Activated CD8-positive, alpha-beta T cell treated with anti-CD3 and anti-CD28 coated beads for 36 hours (primary cell): ENCODE data around the gene RAE1. TPM values are rescaled to one million over a fixed set of nuclear protein-coding genes. Genes with fewer than 3 reads are reported as not detected.
A peak's percentile ranks its signal among the peaks of the same experiment; 100 is the strongest.

Source experiments
- ATAC-seq: fragments of 200-7000 bp; cut with Tn5 transposase; one replicate; pipeline ENCODE4 v1.10.0; 2021; ENCODE audit warnings: mild to moderate bottlenecking, moderate library complexity
- CTCF ChIA-PET: fragments of 350-600 bp; sonication (Branson Sonifier 250); formaldehyde crosslinking; loops from one replicate; lab custom pipeline; 2021; ENCODE audit warnings: antibody characterized with exemption; lab: Charles Lee
- POLR2A ChIA-PET: fragments of 350-600 bp; sonication (Branson Sonifier 250); formaldehyde crosslinking; loops from one replicate; lab custom pipeline; 2021; ENCODE audit warnings: antibody characterized with exemption; lab: Charles Lee
- DNase-seq: peaks from one replicate; pipeline ENCODE4 v3.0.0-alpha.2; 2020
- H3K27ac Mint-ChIP-seq: one replicate; pipeline ENCODE4 v1.8.0; 2021; ENCODE audit warnings: mild to moderate bottlenecking, mixed read lengths
- H3K27me3 Mint-ChIP-seq: one replicate; pipeline ENCODE4 v1.8.0; 2021; ENCODE audit warnings: mixed read lengths
- H3K36me3 Mint-ChIP-seq: one replicate; pipeline ENCODE4 v1.8.0; 2021; ENCODE audit warnings: low read depth, mixed read lengths
- H3K4me1 Mint-ChIP-seq: one replicate; pipeline ENCODE4 v1.8.0; 2021; ENCODE audit warnings: low read depth, mixed read lengths
- H3K4me3 Mint-ChIP-seq: one replicate; pipeline ENCODE4 v1.8.0; 2021; ENCODE audit warnings: mild to moderate bottlenecking, moderate library complexity, mixed read lengths
- H3K9me3 Mint-ChIP-seq: one replicate; pipeline ENCODE4 v1.8.0; 2021; ENCODE audit warnings: mixed read lengths
- CTCF ChIP-seq: fragments of 200-600 bp; IDR thresholded peaks from one replicate; pipeline ENCODE4 v1.8.0; 2022; ENCODE audit warnings: antibody characterized with exemption, mild to moderate bottlenecking
- intact Hi-C: fragments of 100-400 bp; cut with micrococcal nuclease; formaldehyde crosslinking; loops from one replicate; pipeline ENCODE4 v1.10.0; 2022
- total RNA-seq, 2 experiments: library from RNA; stranded (reverse); gene quantifications; one replicate each; pipeline ENCODE4 v1.2.3, GENCODE V29; 2021

RAE1 gene
- total RNA-seq, 2 experiments from 2014 or later: 41.1 to 42.9 TPM

- no peak for TF ChIP-seq CTCF
- H3K27ac Mint-ChIP-seq: peak overlapping the region; percentile 41
- peaks cover 26% of the 10 kb centered on the region for H3K4me1 Mint-ChIP-seq
- peak; percentile 26 for DNase-seq
- no peaks in the 10 kb centered on the region for H3K27me3 Mint-ChIP-seq
- intact Hi-C loops: no loop called here
- no peaks in the 10 kb centered on the region for H3K9me3 Mint-ChIP-seq
- peaks cover 59% of the 10 kb centered on the region for H3K36me3 Mint-ChIP-seq
- no peak for ATAC-seq
- CTCF ChIA-PET: interaction anchor here (2.2 kb wide), 1 partner anchor 24 kb away, joined by 9 read pairs; no protein-coding TSS in a partner anchor
- POLR2A ChIA-PET: interaction anchor here (0.6 to 3.5 kb wide), 5 partner anchors 15 to 271 kb away, joined by 3 to 12 read pairs (median 3); no protein-coding TSS in a partner anchor
- H3K4me3 Mint-ChIP-seq: no peak overlapping the region
Measured at GRCh38 chr20:57374343-57374930, 23.4 kb downstream of the RAE1 start.

GRCh38 chr20:57374931-57375651, 24.0 kb downstream of the RAE1 start:
- Mint-ChIP-seq H3K27ac (peak overlapping the region; percentile 19), H3K4me3 (no peak overlapping the region), H3K36me3 (peaks cover 54% of the 10 kb centered on the region), H3K27me3 (no peaks in the 10 kb centered on the region), H3K4me1 (peaks cover 28% of the 10 kb centered on the region), H3K9me3 (no peaks in the 10 kb centered on the region)
- no peak for TF ChIP-seq CTCF
- no peak for DNase-seq
- intact Hi-C loops: no loop called here
- CTCF ChIA-PET: interaction anchor here (2.2 kb wide), 1 partner anchor 23 kb away, joined by 9 read pairs; no protein-coding TSS in a partner anchor
- POLR2A ChIA-PET: interaction anchor here (0.8 to 3.5 kb wide), 6 partner anchors 8 to 128 kb away, joined by 3 to 12 read pairs (median 4); no protein-coding TSS in a partner anchor
- no peak for ATAC-seq

- ChIA-PET POLR2A (interaction anchor here (0.8 to 3.5 kb wide), 4 partner anchors 9 to 57 kb away, joined by 3 to 12 read pairs (median 4); no protein-coding TSS in a partner anchor), CTCF (interaction anchor here (0.9 to 2.2 kb wide), 3 partner anchors 22 to 123 kb away, joined by 3 to 9 read pairs (median 4); no protein-coding TSS in a partner anchor)
- H3K4me1 Mint-ChIP-seq: peaks cover 28% of the 10 kb centered on the region
- H3K4me3 Mint-ChIP-seq: no peak overlapping the region
- no peaks in the 10 kb centered on the region for H3K27me3 Mint-ChIP-seq
- H3K27ac Mint-ChIP-seq: peak overlapping the region; percentile 19
- H3K9me3 Mint-ChIP-seq: no peaks in the 10 kb centered on the region
- no peak for DNase-seq
- intact Hi-C loops: no loop called here
- H3K36me3 Mint-ChIP-seq: peaks cover 47% of the 10 kb centered on the region
- TF ChIP-seq CTCF: no peak
- no peak for ATAC-seq
Measured at GRCh38 chr20:57375652-57376230, 24.7 kb downstream of the RAE1 start.

- Mint-ChIP-seq H3K36me3 (peaks cover 37% of the 10 kb centered on the region), H3K27ac (no peak overlapping the region), H3K9me3 (no peaks in the 10 kb centered on the region), H3K4me1 (peaks cover 34% of the 10 kb centered on the region), H3K4me3 (no peak overlapping the region), H3K27me3 (no peaks in the 10 kb centered on the region)
- DNase-seq: no peak
- ChIA-PET POLR2A (interaction anchor here (1.5 kb wide), 2 partner anchors 15 to 16 kb away, joined by 3 to 4 read pairs; no protein-coding TSS in a partner anchor), CTCF (interaction anchor here (1.0 to 1.6 kb wide), 3 partner anchors 19 to 207 kb away, joined by 3 to 4 read pairs (median 3); no protein-coding TSS in a partner anchor)
- no peak for TF ChIP-seq CTCF
- intact Hi-C loops: no loop called here
- no peak for ATAC-seq
Measured at GRCh38 chr20:57377350-57377749, 26.3 kb downstream of the RAE1 start.
